Activated CD4-positive, alpha-beta T cell treated with anti-CD3 and anti-CD28 coated beads, Interleukin-2, amount 10 ng/mL, durations not matched to agents 7 days and 5 days (primary cell): ENCODE data around the gene PANK1. TPM values are rescaled to one million over a fixed set of nuclear protein-coding genes. Genes with fewer than 3 reads are reported as not detected.

Experiments used
- microRNA-seq: library from miRNA; unstranded; fragments of <30 nt; microRNA quantifications from one replicate; pipeline ENCODE4 v1.2.0, GENCODE V29; 2021; ENCODE audit warnings: borderline microRNAs expressed, borderline replicate concordance
- total RNA-seq, 2 experiments: library from RNA; stranded (reverse); gene quantifications; one replicate each; pipeline ENCODE4 v1.2.3, GENCODE V29; 2021

The PANK1 gene
- total RNA-seq, 2 experiments from 2014 or later: 6.4 to 7.1 TPM

Small RNAs within 50 kb of the gene (microRNA-seq; reads per million reads assigned to microRNA genes)
- 182 reads per million, percentile 77 among the genes with 10 or more reads in this experiment for gene MIR107

Other genes with a start within 250 kb of the PANK1 start
- 10 to 100 TPM; 39.6 to 46.3 TPM for gene IFIT5, start 230.7 kb downstream of the PANK1 start, total RNA-seq
- gene SLC16A12, start 109.6 kb downstream of the PANK1 start, total RNA-seq: not detected
- 10 to 100 TPM; 66.4 to 85.7 TPM for gene KIF20B, start 56.3 kb upstream of the PANK1 start, total RNA-seq